Activated T-helper 1 cell treated with anti-CD3 and anti-CD28 coated beads, Interleukin-2, amount 50 U/mL, for 16 hours (primary cell): ENCODE data around the gene SYNE1.
"Not testable (repeated sequence)": the region's sequence is repeated elsewhere in the genome, so short reads cannot be mapped to it uniquely, and the experiment has no call there.

Experiments used
- DNase-seq, 2 donors: peaks; one replicate each; pipeline ENCODE4 v3.0.0-alpha.2; 2020; ENCODE audit warnings: low read depth in 1 of 2, low spot score in 1 of 2

SYNE1 gene

DNA sequence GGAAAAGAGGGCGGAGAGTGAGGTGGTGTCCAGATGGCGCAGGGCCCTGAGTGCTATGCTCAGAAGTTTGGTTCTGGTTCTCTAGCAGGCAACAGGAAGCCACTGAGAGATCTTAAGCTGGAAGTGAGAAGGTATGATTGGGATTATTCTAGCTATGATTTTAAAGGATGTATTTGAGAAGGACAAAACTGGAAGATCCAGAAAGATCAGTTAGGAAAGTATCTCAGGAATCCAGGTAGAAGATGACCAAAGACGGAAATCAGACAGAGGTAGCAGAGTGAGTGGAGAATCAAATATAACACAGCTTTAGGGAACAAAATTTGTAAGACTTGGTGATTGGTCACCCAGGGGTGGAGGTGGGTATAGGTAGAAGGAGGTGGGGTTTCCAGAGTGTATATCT is 5.8 kb downstream of the SYNE1 start:
- DNase-seq, result no peak

DNA sequence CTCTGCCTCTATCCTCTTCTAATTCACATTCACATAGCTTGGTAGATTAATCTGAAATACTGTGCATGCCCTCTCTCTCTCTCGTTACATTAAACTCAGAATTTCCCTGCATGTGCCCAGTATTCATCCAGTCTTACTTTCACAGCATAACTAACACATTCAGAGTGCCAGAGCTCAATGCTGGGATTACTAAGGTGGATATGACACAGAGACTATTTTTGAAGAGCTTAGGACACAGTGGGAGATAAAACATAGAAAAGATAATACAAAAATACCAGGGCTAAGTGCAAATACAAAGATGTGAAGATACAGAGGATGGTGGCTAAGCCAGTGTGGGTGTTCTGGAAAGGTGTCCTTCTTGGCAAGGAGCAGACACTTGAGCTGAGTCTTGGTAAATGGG is 6.3 kb downstream of the SYNE1 start:
- no peak for DNase-seq

DNA sequence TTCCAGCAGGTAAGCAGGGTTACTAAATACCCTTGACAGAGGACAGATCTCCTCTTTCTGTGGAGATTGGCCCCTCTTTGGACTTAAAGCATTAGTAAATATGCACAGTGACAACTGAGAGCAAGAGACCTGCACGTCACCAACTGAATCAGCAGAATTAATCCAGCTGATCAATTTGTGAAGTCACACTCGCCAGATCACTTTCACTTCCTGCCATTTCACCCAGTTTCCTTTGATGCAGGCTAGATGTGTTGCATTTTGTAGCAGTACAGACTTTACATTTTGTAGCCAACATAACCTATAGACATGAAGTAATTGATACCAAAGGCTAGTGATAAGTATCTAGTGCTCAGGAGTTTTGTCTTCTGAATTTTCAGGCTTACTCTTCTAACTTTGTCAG is 11.9 kb downstream of the SYNE1 start:
- no peak for DNase-seq

DNA sequence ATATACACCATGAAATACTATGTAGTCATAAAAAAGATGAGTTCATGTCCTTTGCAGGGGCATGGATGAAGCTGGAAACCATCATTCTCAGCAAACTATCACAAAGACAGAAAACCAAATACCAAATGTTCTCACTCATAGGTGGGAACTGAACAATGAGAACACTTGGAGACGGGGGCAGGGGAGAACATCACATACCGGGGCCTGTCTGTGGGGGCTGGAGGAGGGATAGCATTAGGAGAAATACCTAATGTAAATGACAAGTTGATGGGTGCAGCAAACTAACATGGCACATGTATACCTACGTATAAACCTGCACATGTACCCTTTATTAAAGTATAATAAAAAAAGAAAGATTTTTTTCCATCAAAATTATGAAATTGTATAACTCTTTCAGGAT is 22.4 kb downstream of the SYNE1 start:
- not testable (repeated sequence) for DNase-seq

DNA sequence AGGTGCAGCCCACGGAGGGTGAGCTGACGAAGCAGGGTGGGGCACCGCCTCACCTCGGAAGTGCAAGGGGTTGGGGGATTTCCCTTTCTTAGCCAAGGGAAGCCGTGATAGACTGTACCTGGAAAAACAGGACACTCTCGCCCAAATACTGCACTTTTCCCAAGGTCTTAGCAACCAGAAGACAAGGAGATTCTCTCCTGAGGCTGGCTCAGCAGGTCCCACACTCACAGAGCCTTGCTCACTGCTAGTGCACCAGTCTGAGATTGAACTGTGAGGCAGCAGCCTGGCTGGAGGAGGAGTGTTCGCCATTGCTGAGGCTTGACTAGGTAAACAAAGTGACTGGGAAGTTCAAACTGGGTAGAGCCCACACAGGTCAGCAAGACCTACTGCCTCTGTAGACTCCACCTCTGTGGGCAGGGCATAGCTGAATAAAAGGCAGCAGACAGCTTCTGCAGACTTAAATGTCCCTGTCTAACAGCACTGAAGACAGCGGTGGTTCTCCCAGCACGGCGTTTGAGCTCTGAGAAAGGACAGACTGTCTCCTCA is 28.0 kb downstream of the SYNE1 start:
- no peak for DNase-seq

DNA sequence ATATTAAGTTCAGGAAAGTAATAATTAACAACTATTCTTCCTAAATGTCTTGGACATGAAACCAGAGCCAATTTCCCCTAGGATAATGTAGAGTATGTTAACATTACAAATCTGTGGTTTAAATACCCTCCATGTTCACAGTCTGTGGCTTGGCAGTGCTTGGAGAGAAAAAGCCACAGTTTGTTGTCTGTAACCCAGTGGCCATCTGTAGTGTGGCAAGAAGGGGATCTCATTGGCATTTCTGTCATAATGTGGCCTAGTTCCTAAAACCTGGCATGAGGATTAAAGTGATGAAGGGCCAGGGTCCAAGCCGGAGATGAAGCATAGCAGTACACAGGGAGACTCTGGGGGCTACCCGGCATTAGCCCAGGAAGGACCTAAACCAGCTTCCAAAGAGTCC is 31.2 kb downstream of the SYNE1 start:
- no peak for DNase-seq

DNA sequence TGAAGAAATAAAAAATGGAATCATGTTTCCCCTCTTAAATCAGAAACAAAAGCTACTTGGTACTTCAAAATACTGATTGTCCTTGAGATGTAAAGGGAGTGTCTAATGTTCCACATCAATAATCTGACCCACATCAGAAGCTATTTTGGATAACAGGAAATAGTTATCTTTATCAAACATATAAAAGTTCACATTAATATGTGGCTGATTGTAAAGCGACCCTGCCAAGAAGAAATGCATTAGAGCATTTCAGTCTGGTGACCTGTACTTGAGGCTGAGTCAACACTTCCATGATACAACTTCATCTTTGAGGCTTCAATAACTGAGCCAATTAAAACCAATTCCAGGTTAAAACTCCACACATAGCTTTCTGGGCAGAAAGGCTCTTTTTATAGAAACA is 31.8 kb downstream of the SYNE1 start:
- DNase-seq, result no peak

DNA sequence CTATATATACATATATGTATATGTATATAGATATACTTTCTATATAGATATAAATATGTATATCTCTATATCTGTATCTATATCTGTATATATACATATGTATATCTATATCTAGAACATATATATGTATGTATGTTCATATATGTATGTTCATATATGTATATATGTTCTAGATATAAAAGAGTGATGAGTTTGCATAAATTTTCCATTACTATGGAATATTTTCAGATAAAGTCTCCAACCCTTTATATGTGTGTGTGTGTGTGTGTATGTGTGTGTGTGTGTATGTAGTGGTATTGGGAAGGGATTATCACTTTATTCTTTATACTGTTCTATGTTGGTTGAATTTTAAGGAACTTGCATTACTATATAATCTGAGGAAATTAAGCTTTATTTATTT is 33.3 kb downstream of the SYNE1 start:
- no peak for DNase-seq

DNA sequence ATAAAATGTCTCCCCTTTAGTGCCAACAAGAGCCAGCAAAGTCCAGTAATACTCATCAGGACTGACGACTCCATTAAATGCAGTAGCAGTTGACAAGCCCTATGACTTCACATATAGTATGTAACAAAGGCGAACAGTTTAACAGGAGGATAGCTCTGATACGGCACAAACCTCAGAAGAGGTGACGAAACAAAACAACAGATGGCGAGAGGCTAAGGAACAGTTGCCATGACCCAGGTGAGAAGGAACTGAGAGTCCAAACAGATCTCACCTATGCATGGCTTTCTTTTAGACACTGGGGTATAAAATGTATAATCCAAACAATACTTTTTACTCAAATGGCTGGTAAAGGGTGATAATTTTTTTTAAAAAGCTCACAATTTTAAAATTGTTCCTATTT is 37.1 kb downstream of the SYNE1 start:
- no peak for DNase-seq

DNA sequence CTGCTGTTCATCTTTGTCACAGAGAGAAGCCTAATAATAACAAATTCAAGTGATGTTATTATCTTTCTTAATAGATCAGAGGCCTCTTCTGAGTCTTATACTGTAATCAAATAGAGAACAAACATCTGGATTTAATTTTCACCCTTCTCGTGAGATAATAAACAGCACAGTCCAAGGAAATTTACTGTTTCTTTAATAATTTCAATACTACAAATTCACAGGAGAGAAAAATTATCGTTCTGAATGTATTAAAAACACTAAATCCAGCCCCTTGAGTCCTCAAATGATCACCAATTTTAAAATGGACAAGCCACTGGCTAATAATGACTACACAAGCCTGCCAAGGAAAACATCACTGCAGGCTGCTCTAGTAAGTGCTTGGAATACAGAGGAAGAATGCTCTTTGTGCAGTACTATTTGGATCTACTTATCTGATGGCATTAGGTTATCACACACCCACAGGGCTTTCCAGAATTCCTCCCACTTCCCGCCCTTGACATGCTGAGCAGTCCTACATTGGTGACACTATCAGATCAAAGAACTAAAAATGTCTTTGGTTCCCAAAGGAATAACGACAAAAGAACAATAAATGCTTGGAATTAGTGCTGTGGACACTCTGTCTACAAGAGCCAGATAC is 38.1 kb downstream of the SYNE1 start:
- no peak for DNase-seq

DNA sequence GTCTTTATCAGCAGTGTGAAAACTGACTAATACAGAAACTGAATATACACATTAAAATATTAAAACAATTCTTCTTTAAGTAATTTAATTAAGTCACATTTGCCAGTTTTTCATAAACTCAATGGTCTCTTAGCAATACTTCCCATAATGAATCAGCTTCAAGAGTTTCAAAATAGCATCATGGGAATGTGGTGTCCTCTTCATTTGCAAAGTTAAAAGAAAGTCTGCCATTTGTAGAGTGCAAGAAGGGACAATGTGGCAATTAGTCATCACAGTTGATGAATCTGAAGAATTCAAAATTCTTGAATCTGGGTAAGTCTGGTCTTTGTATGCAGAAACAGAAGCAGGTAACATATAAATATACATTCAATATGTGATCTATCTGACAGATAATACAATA is 38.7 kb downstream of the SYNE1 start:
- no peak for DNase-seq

DNA sequence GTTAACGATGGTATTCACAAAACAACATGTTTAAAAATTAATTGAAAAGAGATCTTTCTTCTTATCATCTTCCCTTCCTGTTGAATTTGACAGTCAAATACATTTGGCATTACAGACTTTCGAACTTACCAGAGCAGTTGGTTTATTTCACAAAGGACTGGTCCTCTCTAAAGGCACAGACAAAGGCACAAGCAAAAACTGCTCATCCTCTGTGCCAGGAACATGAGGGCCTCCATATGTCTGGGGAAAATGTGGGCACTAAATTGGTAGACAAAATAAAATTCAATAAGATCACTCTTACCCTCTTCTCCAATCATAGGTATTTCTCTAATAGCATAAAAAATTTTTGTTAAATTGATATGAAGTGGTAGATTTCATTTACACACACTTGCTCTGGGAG is 40.4 kb downstream of the SYNE1 start:
- DNase-seq, result no peak

DNA sequence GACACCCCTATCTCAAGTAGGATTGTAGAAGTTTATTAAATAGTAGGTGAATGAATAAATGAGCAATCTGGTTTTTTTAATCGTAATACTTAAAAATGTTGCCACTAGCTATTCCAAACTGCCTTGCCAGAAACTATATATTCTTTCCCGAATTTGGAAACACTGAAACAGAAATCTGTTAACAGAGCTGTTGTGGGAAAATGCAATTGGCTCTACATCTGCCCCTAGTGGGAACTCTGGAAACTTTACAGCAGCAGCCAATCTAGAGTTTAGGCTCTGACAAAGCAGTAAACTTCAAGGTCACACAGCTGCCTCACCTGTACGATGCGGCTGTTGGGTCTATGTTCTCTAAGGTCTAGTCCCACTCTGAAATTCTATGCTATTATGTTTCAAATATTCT is 41.7 kb downstream of the SYNE1 start:
- DNase-seq, result no peak

DNA sequence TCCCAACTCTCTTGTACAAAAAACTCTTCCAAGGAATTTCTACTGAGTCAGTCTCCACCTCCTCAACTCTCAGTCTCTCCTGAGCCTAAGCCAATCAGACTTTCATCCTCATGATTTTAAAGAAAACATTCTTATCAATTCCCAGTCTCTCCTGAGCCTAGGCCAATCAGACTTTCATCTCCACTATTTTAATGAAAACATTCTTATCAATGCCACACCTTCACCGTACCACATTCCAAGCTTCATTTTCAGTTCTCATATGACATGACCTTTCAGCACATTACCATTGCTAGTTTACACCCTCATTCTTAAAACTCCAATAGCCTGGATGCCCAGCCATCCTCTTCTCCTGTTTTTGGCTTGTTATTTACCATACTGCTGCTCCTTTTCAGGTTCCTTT is 42.5 kb downstream of the SYNE1 start:
- DNase-seq, result no peak

DNA sequence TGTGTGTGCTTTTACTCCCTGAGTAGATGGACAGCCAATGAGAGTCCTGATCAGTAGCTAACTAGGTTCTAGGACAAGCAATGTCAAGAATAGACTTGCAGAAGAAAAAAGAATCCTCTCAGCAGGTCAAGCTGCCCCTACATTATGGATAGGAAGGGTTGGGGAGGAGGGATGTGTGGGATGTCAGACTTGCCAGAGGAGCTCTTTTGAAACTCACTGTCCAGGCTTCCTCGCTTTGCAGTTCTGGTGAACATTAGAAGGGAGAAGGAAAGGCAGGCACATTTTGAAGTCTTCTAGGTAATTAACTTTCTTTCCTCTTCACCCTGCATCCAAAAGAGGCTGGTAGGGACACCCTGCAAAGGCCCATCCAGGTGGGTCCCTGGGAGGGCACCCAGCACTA is 48.7 kb downstream of the SYNE1 start:
- DNase-seq, result no peak

DNA sequence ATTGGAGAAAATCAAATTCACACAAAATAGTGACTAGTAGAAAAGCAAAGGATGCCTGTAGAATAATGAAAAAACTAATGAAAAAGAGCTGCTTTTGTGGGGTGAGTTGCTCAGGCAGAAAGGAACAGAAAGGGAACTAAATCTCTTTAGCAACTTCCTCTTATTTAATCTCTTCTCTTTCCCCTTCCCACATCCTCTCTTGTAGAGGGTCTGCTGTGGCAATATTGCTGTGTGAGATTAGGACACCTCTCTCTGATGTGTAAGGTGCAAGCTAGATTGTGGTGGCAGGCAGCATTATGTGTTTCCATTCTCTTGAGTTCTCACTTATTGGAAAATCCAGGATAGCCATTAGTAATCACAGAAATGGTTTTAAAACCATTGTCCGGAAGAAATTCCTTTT is 49.7 kb downstream of the SYNE1 start:
- no peak for DNase-seq

DNA sequence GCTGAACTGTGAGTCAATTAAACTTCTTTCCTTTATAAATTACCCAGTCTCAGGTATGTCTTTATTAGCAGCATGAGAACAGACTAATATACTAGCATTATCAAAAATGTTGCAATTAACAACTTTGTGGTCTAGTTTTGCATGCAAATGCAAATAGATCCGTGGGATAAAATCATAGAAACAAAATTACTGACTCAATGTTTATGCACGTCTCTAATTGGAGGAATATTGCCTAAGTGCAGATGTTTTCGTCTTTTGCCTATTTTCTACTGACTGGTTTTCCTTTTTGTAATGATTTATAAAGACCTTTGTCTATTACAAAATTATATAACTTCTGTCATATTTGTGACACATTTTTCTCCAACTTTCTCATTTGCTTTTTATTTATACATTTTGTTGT is 51.9 kb downstream of the SYNE1 start:
- no peak for DNase-seq

DNA sequence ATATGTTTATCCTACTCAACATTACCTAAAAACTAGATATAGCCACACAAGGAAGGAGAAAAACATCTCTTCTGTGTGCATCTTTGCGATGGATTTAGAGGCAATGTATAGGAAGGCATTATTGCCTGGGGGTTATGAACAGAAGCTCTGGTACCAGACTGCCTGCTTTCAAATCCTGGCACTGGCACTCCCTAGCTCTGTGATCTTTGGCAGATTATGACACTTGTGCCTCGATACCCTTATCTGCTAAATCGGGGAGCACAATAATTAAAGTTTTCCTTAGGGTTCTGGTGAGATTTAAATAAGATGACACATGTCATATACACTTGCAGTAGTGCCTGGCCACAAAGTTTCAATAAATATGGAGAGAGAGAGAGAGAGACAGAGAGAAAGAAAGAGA is 53.3 kb downstream of the SYNE1 start:
- DNase-seq, result no peak

DNA sequence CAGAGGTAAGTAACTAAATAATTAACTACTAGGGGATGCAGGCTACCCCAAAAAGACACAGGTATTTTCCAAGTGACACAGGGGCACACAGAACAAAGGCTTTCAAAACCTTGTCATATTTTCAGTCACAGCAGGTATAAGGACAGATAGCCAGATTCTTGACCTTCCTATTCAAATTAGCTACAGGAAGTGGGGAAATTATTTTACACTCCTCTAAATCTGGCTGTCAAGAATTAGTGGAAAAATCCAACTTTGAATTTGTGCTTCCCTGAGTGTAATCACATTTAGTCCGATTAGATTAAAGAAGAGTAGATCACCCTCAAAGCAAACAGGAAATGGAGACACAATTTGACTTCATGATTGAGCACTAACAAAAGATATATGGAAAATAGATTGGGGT is 60.6 kb downstream of the SYNE1 start:
- no peak for DNase-seq

DNA sequence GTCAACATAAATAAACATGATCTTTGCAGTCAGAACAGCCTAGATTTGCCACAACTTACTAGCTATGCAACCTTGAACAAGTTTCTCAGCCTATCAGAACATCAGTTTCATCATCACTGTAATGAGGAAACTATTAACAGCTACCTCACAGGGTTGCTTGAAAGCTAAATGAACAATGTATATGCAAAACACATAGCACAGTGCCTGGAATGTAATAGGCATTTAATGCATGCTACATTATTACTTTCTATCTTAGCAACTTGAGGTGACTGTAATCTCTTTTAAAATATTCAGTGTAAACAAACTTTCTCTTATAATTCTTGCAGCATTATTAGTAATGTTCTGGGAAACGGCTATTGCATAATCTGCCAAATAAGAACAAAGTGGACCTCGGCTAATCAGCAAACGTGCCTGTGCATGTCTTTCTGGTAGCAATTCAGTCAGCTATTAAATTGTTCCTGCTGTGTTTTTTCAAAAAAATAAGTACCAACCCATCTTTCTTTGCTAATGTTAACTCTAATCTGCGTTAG is 61.5 kb downstream of the SYNE1 start:
- no peak for DNase-seq

DNA sequence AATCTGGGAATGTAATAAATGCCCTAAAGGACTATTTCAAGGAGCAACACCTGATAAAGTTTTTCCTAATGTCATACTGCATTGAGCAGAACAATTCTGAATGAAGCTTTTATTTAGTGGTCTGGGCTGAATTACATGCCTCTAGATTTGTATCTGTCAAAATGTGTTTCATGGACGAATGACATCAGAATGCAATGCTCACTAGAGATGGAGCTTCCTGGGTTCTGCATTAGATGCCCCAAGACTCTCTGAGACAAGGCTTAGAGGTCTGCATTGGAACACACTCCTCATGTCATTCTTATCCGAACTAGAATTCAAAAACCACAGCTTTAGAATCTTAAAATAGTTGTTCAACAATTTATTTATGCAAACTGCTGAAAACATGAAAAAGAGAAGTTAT is 62.0 kb downstream of the SYNE1 start:
- DNase-seq, result no peak

DNA sequence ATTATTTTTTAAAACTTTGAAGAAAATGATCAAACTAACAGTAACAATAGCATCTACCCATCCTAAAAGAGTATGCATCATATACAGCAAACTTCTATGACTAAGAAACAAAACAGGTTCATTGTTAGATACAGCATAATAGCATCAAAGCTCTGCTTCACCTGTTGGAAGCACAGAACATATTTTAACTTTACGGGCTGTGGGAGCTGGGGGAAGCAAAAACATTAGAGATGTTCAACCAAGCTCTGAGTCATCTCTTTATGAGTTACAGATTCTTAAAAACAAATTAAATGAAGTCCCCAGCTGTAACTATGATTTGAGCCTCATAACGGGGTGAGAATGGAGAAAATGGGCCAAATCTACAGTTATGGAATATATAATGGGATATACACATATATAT is 63.4 kb downstream of the SYNE1 start:
- no peak for DNase-seq

DNA sequence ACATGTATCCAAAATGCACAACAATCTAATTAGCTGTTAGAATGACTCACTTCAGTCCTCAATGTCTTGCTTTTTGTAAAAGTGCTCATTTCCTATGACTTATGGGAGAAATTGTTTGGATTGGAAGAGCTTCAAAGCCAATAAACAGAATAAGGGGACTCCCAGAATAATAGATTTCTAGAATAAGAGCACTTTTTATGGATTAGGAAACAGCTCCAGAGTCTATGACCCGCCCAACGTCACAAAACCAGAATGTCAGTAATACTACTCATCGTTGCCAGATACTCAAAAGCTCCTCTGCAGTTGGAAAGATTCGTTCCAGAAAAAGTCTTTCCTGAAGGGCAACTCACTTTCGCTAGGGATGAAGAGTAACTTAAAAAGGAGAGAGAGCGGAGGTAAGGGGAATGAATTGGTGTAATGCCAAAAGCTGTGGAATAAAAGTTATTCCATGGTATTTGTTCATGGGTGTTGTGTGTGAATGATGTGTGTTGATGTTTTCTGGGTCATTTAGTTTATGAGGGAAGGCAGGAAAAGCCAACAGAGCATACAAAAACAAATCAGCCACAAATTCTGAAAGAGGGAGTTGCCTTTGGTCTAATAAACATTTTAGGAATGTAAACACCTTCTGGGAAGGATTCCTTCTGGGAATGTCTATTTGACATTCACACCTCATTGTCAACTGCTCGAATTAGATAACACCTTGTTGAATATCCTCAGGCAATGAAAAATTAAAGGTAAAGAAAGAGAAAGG is 64.6 kb downstream of the SYNE1 start:
- DNase-seq, result no peak
